WTC11 (cell line): ENCODE data around the gene CGNL1. TPM values are rescaled to one million over a fixed set of nuclear protein-coding genes. Genes with fewer than 3 reads are reported as not detected.

Experiments used
- ATAC-seq: fragments of 200-7000 bp; cut with Tn5 transposase; 2 replicates; pipeline ENCODE4 v1.10.0; 2021; ENCODE audit warnings: mild to moderate bottlenecking, moderate library complexity
- CTCF ChIA-PET: fragments of 300-600 bp; sonication (Branson Sonifier 250); formaldehyde crosslinking; loops from one replicate; lab custom pipeline; 2021; ENCODE audit warnings: antibody characterized with exemption; lab: Charles Lee
- POLR2A ChIA-PET: fragments of 350-600 bp; sonication (Branson Sonifier 250); formaldehyde crosslinking; loops from one replicate; lab custom pipeline; 2021; ENCODE audit warnings: antibody characterized with exemption; lab: Charles Lee
- DNase-seq: peaks from one replicate; pipeline ENCODE4 v3.0.0; 2021; ENCODE audit warnings: low spot score
- H3K27ac Mint-ChIP-seq: 2 replicates; pipeline ENCODE4 v1.8.0; 2021; ENCODE audit warnings: mixed read lengths
- H3K27me3 Mint-ChIP-seq: 2 replicates; pipeline ENCODE4 v1.8.0; 2021; ENCODE audit warnings: low read depth, mild to moderate bottlenecking, moderate library complexity, mixed read lengths
- H3K36me3 Mint-ChIP-seq: 2 replicates; pipeline ENCODE4 v1.8.0; 2021; ENCODE audit warnings: mixed read lengths
- H3K4me1 Mint-ChIP-seq: 2 replicates; pipeline ENCODE4 v1.8.0; 2022; ENCODE audit warnings: mixed read lengths
- H3K4me3 Mint-ChIP-seq: 2 replicates; pipeline ENCODE4 v1.8.0; 2021; ENCODE audit warnings: mild to moderate bottlenecking, moderate library complexity, mixed read lengths
- H3K9me3 Mint-ChIP-seq: 2 replicates; pipeline ENCODE4 v1.8.0; 2021; ENCODE audit warnings: mixed read lengths
- CBFB ChIP-seq: sonication (generic); formaldehyde crosslinking; IDR thresholded peaks from 2 replicates; pipeline ENCODE4 v1.8.1; 2022; ENCODE audit warnings: mild to moderate bottlenecking, low read depth, missing genetic modification reagents
- E2F1 ChIP-seq: sonication (generic); formaldehyde crosslinking; IDR thresholded peaks from 2 replicates; pipeline ENCODE4 v1.8.0; 2022; ENCODE audit warnings: mild to moderate bottlenecking, missing genetic modification reagents
- IRF2 ChIP-seq: sonication (generic); formaldehyde crosslinking; IDR thresholded peaks from 2 replicates; pipeline ENCODE4 v1.8.0; 2022; ENCODE audit warnings: low read depth, missing genetic modification reagents, borderline replicate concordance
- MYBL2 ChIP-seq: sonication (generic); formaldehyde crosslinking; IDR thresholded peaks from 2 replicates; pipeline ENCODE4 v1.8.1; 2023; ENCODE audit warnings: mild to moderate bottlenecking, moderate library complexity, missing genetic modification reagents
- NR2C2 ChIP-seq: sonication (generic); formaldehyde crosslinking; IDR thresholded peaks from 2 replicates; pipeline ENCODE4 v1.8.0; 2022; ENCODE audit warnings: mild to moderate bottlenecking, missing genetic modification reagents
- NR3C1 ChIP-seq: sonication (generic); formaldehyde crosslinking; conservative IDR thresholded peaks from 2 replicates; pipeline ENCODE4 v1.8.1; 2023; ENCODE audit warnings: low read depth, mild to moderate bottlenecking, missing genetic modification reagents
- PREB ChIP-seq: sonication (generic); formaldehyde crosslinking; IDR thresholded peaks from 2 replicates; pipeline ENCODE4 v1.8.1; 2022; ENCODE audit warnings: mild to moderate bottlenecking, missing genetic modification reagents, moderate library complexity, borderline replicate concordance
- RELA ChIP-seq: sonication (generic); formaldehyde crosslinking; IDR thresholded peaks from 2 replicates; pipeline ENCODE4 v1.8.1; 2022; ENCODE audit warnings: missing genetic modification reagents, mild to moderate bottlenecking, borderline replicate concordance
- ZBTB21 ChIP-seq: sonication (generic); formaldehyde crosslinking; IDR thresholded peaks from 2 replicates; pipeline ENCODE4 v1.8.1; 2023; ENCODE audit warnings: mild to moderate bottlenecking, missing genetic modification reagents, borderline replicate concordance
- ZNF317 ChIP-seq: sonication (generic); formaldehyde crosslinking; IDR thresholded peaks from 2 replicates; pipeline ENCODE4 v1.8.1; 2023; ENCODE audit warnings: low read depth, mild to moderate bottlenecking, moderate library complexity, missing genetic modification reagents, borderline replicate concordance
- ZNF425 ChIP-seq: fragments of 250-450 bp; sonication (Bioruptor Pico); conservative IDR thresholded peaks from 2 replicates; pipeline ENCODE4 v1.9.0; 2021; ENCODE audit warnings: mild to moderate bottlenecking
- total RNA-seq: library from RNA; stranded (reverse); gene quantifications from 3 replicates; pipeline ENCODE4 v1.2.3, GENCODE V29; 2021
- TF ChIP-seq, protein P1 (sequence below): fragments of 250-450 bp; sonication (Bioruptor Pico); IDR thresholded peaks from 2 replicates; pipeline ENCODE4 v1.9.0; 2021; ENCODE audit warnings: mild to moderate bottlenecking, borderline replicate concordance
- TF ChIP-seq, protein P2 (sequence below): sonication (generic); formaldehyde crosslinking; IDR thresholded peaks from 2 replicates; pipeline ENCODE4 v1.8.1; 2023; ENCODE audit warnings: mild to moderate bottlenecking, missing genetic modification reagents, moderate library complexity
- TF ChIP-seq, protein P3 (sequence below): sonication (generic); formaldehyde crosslinking; IDR thresholded peaks from 2 replicates; pipeline ENCODE4 v1.8.0; 2022; ENCODE audit warnings: mild to moderate bottlenecking, missing genetic modification reagents

Gene CGNL1
- total RNA-seq, 1 experiment from 2014 or later = 57.3 TPM

DNA sequence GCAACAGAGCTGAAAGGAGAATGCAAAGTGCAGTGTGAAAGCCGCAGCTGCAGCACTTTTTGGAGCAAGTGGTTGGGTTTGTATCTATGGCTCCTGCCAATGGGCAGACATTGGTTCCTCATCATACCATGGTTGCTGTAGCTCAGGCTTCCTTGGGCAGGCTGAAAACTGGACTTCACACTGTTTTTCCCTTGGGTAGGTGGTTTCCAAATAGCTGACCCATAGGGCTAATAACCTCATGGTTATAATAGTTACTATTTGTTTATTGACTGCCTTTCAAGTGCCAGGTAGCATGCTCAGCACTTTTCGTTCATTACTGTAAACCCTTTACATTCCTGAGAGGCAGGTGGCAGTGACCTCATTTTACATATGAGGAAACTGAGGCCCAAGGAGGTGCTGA is 4.5 kb downstream of the CGNL1 start (continued):
- TF ChIP-seq, protein P1, sequence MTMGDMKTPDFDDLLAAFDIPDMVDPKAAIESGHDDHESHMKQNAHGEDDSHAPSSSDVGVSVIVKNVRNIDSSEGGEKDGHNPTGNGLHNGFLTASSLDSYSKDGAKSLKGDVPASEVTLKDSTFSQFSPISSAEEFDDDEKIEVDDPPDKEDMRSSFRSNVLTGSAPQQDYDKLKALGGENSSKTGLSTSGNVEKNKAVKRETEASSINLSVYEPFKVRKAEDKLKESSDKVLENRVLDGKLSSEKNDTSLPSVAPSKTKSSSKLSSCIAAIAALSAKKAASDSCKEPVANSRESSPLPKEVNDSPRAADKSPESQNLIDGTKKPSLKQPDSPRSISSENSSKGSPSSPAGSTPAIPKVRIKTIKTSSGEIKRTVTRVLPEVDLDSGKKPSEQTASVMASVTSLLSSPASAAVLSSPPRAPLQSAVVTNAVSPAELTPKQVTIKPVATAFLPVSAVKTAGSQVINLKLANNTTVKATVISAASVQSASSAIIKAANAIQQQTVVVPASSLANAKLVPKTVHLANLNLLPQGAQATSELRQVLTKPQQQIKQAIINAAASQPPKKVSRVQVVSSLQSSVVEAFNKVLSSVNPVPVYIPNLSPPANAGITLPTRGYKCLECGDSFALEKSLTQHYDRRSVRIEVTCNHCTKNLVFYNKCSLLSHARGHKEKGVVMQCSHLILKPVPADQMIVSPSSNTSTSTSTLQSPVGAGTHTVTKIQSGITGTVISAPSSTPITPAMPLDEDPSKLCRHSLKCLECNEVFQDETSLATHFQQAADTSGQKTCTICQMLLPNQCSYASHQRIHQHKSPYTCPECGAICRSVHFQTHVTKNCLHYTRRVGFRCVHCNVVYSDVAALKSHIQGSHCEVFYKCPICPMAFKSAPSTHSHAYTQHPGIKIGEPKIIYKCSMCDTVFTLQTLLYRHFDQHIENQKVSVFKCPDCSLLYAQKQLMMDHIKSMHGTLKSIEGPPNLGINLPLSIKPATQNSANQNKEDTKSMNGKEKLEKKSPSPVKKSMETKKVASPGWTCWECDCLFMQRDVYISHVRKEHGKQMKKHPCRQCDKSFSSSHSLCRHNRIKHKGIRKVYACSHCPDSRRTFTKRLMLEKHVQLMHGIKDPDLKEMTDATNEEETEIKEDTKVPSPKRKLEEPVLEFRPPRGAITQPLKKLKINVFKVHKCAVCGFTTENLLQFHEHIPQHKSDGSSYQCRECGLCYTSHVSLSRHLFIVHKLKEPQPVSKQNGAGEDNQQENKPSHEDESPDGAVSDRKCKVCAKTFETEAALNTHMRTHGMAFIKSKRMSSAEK (CRISPR knock-in tag) = no peak
- no peak for TF ChIP-seq RELA
- no peak for TF ChIP-seq IRF2
- TF ChIP-seq CBFB = no peak
- TF ChIP-seq E2F1 = no peak
- TF ChIP-seq MYBL2 (CRISPR knock-in tag) = no peak
- TF ChIP-seq ZBTB21 (CRISPR knock-in tag) = no peak

- Mint-ChIP-seq H3K27ac (peak overlapping the region; percentile 77), H3K27me3 (peaks cover 4% of the 10 kb centered on the region), H3K36me3 (no peaks in the 10 kb centered on the region), H3K4me1 (peaks cover 90% of the 10 kb centered on the region), H3K4me3 (no peak overlapping the region), H3K9me3 (no peaks in the 10 kb centered on the region)
- DNase-seq (no peak), ATAC-seq (no peak)
- ChIA-PET POLR2A (interaction anchor here (0.6 kb wide), 1 partner anchor 14 kb away, joined by 8 read pairs; no protein-coding TSS in a partner anchor), CTCF (interaction anchor here (0.6 to 2.1 kb wide), 3 partner anchors 37 to 233 kb away, joined by 3 to 5 read pairs (median 3); no protein-coding TSS in a partner anchor)
- no peak for TF ChIP-seq ZNF425 (CRISPR knock-in tag)
- TF ChIP-seq NR2C2 (CRISPR knock-in tag) = no peak
- TF ChIP-seq, protein P2, sequence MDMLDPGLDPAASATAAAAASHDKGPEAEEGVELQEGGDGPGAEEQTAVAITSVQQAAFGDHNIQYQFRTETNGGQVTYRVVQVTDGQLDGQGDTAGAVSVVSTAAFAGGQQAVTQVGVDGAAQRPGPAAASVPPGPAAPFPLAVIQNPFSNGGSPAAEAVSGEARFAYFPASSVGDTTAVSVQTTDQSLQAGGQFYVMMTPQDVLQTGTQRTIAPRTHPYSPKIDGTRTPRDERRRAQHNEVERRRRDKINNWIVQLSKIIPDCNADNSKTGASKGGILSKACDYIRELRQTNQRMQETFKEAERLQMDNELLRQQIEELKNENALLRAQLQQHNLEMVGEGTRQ (CRISPR knock-in tag) = no peak
- TF ChIP-seq, protein P3, sequence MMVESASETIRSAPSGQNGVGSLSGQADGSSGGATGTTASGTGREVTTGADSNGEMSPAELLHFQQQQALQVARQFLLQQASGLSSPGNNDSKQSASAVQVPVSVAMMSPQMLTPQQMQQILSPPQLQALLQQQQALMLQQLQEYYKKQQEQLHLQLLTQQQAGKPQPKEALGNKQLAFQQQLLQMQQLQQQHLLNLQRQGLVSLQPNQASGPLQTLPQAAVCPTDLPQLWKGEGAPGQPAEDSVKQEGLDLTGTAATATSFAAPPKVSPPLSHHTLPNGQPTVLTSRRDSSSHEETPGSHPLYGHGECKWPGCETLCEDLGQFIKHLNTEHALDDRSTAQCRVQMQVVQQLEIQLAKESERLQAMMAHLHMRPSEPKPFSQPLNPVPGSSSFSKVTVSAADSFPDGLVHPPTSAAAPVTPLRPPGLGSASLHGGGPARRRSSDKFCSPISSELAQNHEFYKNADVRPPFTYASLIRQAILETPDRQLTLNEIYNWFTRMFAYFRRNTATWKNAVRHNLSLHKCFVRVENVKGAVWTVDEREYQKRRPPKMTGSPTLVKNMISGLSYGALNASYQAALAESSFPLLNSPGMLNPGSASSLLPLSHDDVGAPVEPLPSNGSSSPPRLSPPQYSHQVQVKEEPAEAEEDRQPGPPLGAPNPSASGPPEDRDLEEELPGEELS (CRISPR knock-in tag) = no peak
- TF ChIP-seq NR3C1 (CRISPR knock-in tag) = no peak
- TF ChIP-seq ZNF317 (CRISPR knock-in tag) = 0 out of 2 replicates have a peak, but pooled peaks have one; percentile 15
- TF ChIP-seq PREB (CRISPR knock-in tag) = no peak
These were observed 5.9 kb downstream of the CGNL1 start for GRCh38 chr15:57382215-57382614.
